Testis (tissue), 5 donors: ENCODE results near the gene STYX. TPM values are rescaled to one million over a fixed set of nuclear protein-coding genes. Genes with fewer than 3 reads are reported as not detected.

Experiments used
- DNase-seq: peaks from one replicate; pipeline ENCODE4 v3.0.0-alpha.2; 2019
- H3K27ac ChIP-seq, 2 donors: fragments of 200-600 bp; sonication (generic); one replicate each; pipeline ENCODE4 v1.5.1; 2019
- H3K27me3 ChIP-seq: fragments of 200-600 bp; sonication (generic); one replicate; pipeline ENCODE4 v1.5.1; 2019
- H3K36me3 ChIP-seq: fragments of 200-600 bp; sonication (generic); one replicate; pipeline ENCODE4 v1.5.1; 2017; ENCODE audit warnings: low read depth; ENCODE audit errors: missing control alignments
- H3K4me1 ChIP-seq: fragments of 200-600 bp; sonication (generic); one replicate; pipeline ENCODE4 v1.5.1; 2019
- H3K4me3 ChIP-seq, 2 donors: fragments of 200-600 bp; sonication (generic); one replicate each; pipeline ENCODE4 v1.5.1; 2017 to 2019
- H3K9me3 ChIP-seq: fragments of 200-600 bp; sonication (generic); one replicate; pipeline ENCODE4 v1.5.1; 2017
- CTCF ChIP-seq, 3 experiments: fragments of 450-650 bp in 2 of 3; fragments of 200-600 bp in 1 of 3; sonication (generic) in 1 of 3; IDR thresholded peaks; one replicate each; pipeline ENCODE4 v1.5.1; 2016 to 2019; ENCODE audit warnings: antibody characterized with exemption in 3 of 3, mild to moderate bottlenecking in 2 of 3, moderate library complexity in 1 of 3
- POLR2A ChIP-seq: fragments of 450-650 bp; IDR thresholded peaks from one replicate; pipeline ENCODE4 v1.6.1; 2017; ENCODE audit warnings: antibody characterized with exemption, mild to moderate bottlenecking, moderate library complexity
- WGBS, 2 donors: methylation state at CpG; one replicate each; pipeline ENCODE4 v1.1.5; 2018; 5-methylcytosine and 5-hydroxymethylcytosine counted together
- intact Hi-C: fragments of 100-400 bp; cut with DNase I; formaldehyde crosslinking; loops from one replicate; pipeline ENCODE4 v1.15.1; 2023; ENCODE audit warnings: low total_unique reads
- long read RNA-seq, 2 donors: transcript quantifications; one replicate each; lab custom pipeline, GENCODE V29; 2026
- polyA plus RNA-seq: library from polyadenylated mRNA; stranded (reverse); fragments of 350-450 nt; fragmentation: Illumina TruSeq; extraction: RNeasy Lipid Tissue Mini Kit (QIAGEN cat#74804); gene quantifications from one replicate; pipeline ENCODE4 v1.2.3, GENCODE V29; 2014; ENCODE audit warnings: low read depth, low replicate concordance; ENCODE audit not compliant: insufficient read depth
- total RNA-seq, 2 donors: library from RNA; depleted of rRNA; stranded (reverse); fragments of >200 nt; gene quantifications; one replicate each; pipeline ENCODE4 v1.2.3, GENCODE V29; 2016

Gene STYX
- total RNA-seq (10 to 100 TPM; 20.4 to 26.5 TPM), polyA plus RNA-seq (19.5 TPM)
- long read RNA-seq, donor 1, full-length matches to known transcripts: 2 of 19 reads
- long read RNA-seq, donor 1, partial matches to known transcripts: 17 of 19 reads
- long read RNA-seq, donor 1, other reads (novel, unspliced or antisense): 0 of 19 reads
- long read RNA-seq, donor 2, full-length matches to known transcripts: 2 of 2 reads
- long read RNA-seq, donor 2, partial matches to known transcripts: 0 of 2 reads
- long read RNA-seq, donor 2, other reads (novel, unspliced or antisense): 0 of 2 reads

- TF ChIP-seq CTCF (IDR thresholded peaks at IDR 0.05) (peak in 1 of 3 experiments; percentile 34), POLR2A (peak; percentile 61)
- intact Hi-C loops: no loop called here
- 0 to 2% methylated on average over 10 to 62 of the region's 72 CpGs for WGBS, 2 donors
These were observed at the start of gene STYX for GRCh38 chr14:52729925-52730708. Gene STYX, plus strand, starts transcription at chr14:52730166. Its CDS starts 309 bp downstream, at chr14:52730475.

GRCh38 chr14:52683985-52684520 lies 45.9 kb upstream of the STYX start:
- DNase-seq: no peak
- TF ChIP-seq CTCF (IDR thresholded peaks at IDR 0.05): no peak
- TF ChIP-seq POLR2A: no peak
- Histone ChIP-seq H3K9me3 (no peaks in the 10 kb centered on the region), H3K36me3 (no peaks in the 10 kb centered on the region), H3K4me3 (no peak overlapping the region), H3K4me1 (no peaks in the 10 kb centered on the region), H3K27ac (no peak overlapping the region), H3K27me3 (no peaks in the 10 kb centered on the region)
- WGBS, 2 donors: 76 to 80% methylated on average over 2 of the region's 2 CpGs
- intact Hi-C loops: no loop called here

More at GRCh38 chr14:52729925-52730708, at the start of gene STYX:
- no peaks in the 10 kb centered on the region for H3K9me3 ChIP-seq
- H3K4me1 ChIP-seq: no peaks in the 10 kb centered on the region
- H3K27ac ChIP-seq: peak within 1 kb of the TSS; percentile 91 to 93
- DNase-seq: peak; percentile 99
- no peaks in the 10 kb centered on the region for H3K36me3 ChIP-seq
- no peaks in the 10 kb centered on the region for H3K27me3 ChIP-seq
- H3K4me3 ChIP-seq: peak within 1 kb of the TSS; percentile 96 to 97

- intact Hi-C loops: no loop called here
These were observed 43.8 kb upstream of the STYX start for GRCh38 chr14:52686176-52686575.

More at GRCh38 chr14:52686176-52686575, 43.8 kb upstream of the STYX start:
- Histone ChIP-seq H3K4me1 (no peaks in the 10 kb centered on the region), H3K27me3 (no peaks in the 10 kb centered on the region), H3K4me3 (no peak overlapping the region), H3K36me3 (no peaks in the 10 kb centered on the region), H3K9me3 (no peaks in the 10 kb centered on the region), H3K27ac (no peak overlapping the region)
- 100% methylated on average over 1 of the region's 1 CpG for WGBS, 2 donors
- DNase-seq: no peak
- TF ChIP-seq CTCF (IDR thresholded peaks at IDR 0.05) (no peak), POLR2A (no peak)
